ENCODE results near the gene GOLGA8N.
"Not testable (repeated sequence)": the region's sequence is repeated elsewhere in the genome, so short reads cannot be mapped to it uniquely, and the experiment has no call there.

Gene GOLGA8N

DNA sequence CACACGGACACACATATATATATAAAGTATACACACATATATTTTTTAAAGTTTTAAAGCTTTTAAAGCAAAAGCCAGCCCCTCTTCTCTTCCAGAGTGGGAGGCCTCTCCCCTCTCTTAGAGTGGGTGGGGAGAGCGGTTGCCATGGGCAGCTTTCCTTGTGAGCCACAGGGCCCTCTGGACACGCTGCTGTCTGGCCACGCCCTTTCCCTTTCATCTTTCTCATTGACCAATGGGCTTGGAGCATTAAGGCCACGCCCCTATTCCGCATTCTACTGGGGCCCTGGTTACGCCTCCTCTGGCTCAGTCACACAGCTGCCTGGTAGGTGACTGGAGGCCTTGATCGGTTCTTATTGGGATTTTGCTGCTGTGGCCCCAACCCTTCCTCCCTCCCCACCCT is at the start of gene GOLGA8N:
GOLGA8N (plus strand) TSS at position 306 of the 400 bp plus-strand sequence.
- not testable (repeated sequence) for H3K4me3 ChIP-seq (ENCODE audit: control insufficient read depth, low read depth, low read length); DNase-seq (ENCODE audit: low read depth)

DNA sequence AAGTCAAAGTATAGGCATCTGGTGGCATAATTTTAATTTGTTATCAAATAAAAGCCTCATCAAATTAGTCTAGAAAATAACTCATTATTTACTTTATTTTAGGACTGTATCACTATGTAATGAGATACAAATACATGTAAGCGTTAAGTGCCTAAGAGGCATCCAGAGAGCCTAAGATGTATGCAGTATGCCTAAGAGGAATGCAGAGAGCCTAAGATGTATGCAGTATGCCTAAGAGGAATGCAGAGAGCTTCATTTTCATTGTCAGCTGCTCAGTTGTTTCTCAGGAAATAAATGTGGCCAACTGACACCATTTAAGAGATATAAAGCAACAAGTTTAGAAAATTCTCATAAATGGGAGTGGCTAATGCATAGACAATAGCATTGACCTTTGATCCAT is 49.8 kb upstream of the GOLGA8N start:
- not testable (repeated sequence) for DNase-seq (ENCODE audit: low read depth); H3K4me3 ChIP-seq (ENCODE audit: control insufficient read depth, low read depth, low read length)

DNA sequence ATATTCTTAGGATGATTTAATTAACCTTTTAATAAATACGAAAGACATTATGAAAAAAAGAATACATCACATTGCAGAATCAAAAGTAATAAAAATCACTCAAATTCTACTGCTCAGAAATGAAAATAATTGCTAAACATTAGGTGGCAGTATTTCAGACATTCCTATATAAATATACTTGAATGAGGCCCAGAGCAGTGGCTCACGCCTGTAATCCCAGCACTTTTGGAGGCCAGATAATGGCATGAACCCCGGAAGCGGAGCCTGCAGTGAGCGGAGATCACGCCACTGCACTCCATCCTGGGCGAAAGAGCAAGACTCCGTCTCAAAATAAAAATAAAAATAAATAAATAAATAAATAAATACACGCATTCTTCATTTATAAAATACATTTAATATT is 48.1 kb upstream of the GOLGA8N start:
- DNase-seq (ENCODE audit: low read depth), result not testable (repeated sequence)

DNA sequence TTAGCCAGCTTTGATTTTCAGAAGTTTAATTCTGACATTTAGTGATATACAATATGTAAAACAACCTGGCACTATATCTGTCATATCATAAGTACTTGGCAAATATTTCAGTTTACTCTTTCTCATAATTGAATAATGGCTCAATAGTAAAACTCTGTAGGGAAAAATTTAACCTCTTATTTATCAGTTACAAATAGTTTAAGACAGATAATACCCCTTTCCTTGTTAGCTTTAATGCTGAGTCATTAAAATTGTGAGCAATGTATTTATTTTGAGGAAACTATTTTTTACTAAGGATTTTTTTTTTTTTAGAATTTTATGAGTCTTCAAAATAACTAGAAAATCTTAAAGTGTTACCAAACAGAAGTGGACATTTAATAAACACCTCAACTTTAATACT is 38.7 kb upstream of the GOLGA8N start:
- H3K4me3 ChIP-seq (ENCODE audit: control insufficient read depth, low read depth, low read length); DNase-seq (ENCODE audit: low read depth): not testable (repeated sequence)

More for the DNA sequence above, 48.1 kb upstream of the GOLGA8N start:
- H3K4me3 ChIP-seq (ENCODE audit: control insufficient read depth, low read depth, low read length), result not testable (repeated sequence)

DNA sequence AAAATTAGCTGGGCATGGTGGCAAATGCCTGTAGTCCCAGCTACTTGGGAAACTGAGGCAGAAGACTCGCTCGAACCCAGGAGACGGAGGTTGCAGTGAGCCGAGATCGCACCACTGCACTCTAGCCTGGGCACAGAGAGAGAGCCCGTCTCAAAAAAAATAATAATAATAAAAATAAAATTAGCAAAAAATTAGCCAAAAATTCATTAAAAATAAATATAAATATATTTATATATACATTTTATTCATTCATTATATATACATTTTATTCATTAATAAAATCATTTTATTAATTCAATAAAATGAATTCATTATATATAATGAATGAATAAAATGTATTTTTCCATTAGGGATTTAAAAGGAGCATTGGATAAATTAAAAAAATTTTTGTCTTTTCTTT is 31.1 kb upstream of the GOLGA8N start:
- not testable (repeated sequence) for DNase-seq (ENCODE audit: low read depth); H3K4me3 ChIP-seq (ENCODE audit: control insufficient read depth, low read depth, low read length)

DNA sequence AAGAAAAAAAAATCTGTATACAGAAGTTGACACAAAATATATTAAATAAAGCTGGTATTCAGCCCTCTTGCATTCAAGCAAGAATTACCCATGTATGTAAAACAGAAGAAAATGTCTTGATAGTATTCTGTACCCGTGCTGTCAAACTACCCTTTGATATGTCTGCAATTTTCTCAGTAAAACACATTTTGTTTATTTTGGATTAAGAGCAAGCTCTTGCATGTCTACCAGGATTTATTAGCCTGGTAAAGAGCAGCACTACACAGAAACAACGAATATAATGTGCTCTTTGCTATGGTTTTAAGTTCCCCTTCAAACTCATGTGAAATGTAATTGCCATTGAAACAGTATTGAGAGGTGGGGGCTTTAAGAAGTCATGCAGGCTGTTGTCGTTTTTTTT is 24.3 kb upstream of the GOLGA8N start:
- DNase-seq (ENCODE audit: low read depth); H3K4me3 ChIP-seq (ENCODE audit: control insufficient read depth, low read depth, low read length): not testable (repeated sequence)

- not testable (repeated sequence) for DNase-seq (ENCODE audit: low read depth); H3K4me3 ChIP-seq (ENCODE audit: control insufficient read depth, low read depth, low read length)
Measured at GRCh38 chr15:32578482-32578881, 14.8 kb upstream of the GOLGA8N start.

DNA sequence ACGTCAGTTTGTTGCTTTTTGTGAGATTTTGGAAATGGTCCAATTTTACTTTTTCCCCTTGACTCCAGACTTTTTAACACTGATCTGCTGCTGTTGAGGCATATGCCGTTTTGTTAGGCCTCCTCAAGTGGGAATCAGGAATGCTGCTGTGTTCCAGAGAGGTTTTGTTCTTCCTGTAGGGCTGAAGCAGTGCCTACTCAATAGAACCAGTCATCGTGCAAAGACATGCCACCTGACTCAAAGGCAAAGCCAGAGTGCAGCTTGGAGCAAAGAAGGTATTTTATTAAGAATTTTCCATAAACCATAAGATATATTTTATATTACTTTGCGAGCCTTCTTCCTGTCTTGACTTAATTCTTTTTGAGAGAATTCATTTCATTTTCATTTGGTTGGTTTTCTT is 7.4 kb upstream of the GOLGA8N start:
- not testable (repeated sequence) for DNase-seq (ENCODE audit: low read depth); H3K4me3 ChIP-seq (ENCODE audit: control insufficient read depth, low read depth, low read length)

- DNase-seq (ENCODE audit: low read depth); H3K4me3 ChIP-seq (ENCODE audit: control insufficient read depth, low read depth, low read length): not testable (repeated sequence)
Measured at GRCh38 chr15:32609518-32609917, 16.3 kb downstream of the GOLGA8N start.

GRCh38 chr15:32610719-32611118 is 17.5 kb downstream of the GOLGA8N start:
- peak; percentile 63 for DNase-seq (ENCODE audit: low read depth)
- not testable (repeated sequence) for H3K4me3 ChIP-seq (ENCODE audit: control insufficient read depth, low read depth, low read length)
- peak; percentile 18 for TF ChIP-seq CTCF (conservative IDR thresholded peaks at IDR 0.05; ENCODE audit: control insufficient read depth, insufficient read depth, low read depth, low read length)

GRCh38 chr15:32614712-32615050 is 21.4 kb downstream of the GOLGA8N start:
- H3K4me3 ChIP-seq (ENCODE audit: control insufficient read depth, low read depth, low read length), result peak overlapping the region; percentile 50
- not testable (repeated sequence) for DNase-seq (ENCODE audit: low read depth)

DNA sequence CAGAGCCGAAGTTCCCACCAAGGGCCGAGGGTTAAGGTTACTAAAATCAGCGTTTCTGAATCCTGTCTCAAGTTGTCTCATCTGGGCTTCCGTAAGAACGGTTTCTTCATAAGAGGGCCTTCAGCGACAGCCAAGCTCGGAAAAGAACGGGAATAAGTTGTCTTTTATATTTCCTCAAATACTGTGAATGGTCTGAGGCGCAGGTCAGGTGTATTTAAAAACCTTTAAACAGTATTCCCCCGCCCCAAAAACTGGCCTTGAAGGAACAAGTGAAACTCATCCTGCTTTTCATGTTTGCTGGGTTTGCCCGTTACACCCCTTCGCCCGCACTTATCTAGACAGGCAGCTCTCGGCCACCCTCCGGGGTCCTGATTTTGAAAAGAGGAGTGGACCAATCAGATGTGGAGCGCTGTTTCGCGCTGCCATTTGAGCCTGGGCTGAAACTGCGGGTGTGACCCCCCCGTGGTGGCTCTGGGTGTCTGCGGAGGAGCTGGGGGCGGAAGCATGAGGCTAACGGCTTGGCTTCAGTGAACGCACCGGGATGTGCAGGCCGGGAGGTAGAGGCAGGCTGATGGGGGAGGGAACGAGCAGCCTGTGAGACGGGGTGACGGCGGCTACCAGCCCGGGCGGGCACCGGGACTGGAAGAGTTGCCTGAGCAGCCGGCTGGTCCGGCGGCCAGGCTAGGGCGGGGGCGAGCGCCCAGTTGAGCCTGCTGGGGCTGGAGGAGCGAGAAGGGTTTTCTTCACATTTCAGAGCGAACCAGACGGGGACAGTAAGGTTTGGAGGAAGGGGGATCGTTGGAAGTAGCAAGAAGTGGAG is 22.0 kb downstream of the GOLGA8N start, which contains the start of gene ARHGAP11A:
ARHGAP11A (plus strand) TSS at position 454 of the 820 bp plus-strand sequence. CDS start 708 bp downstream, outside the sequence.
- DNase-seq (ENCODE audit: low read depth), result peak; percentile 95
- H3K4me3 ChIP-seq (ENCODE audit: control insufficient read depth, low read depth, low read length), result peak within 1 kb of the TSS; percentile 66

DNA sequence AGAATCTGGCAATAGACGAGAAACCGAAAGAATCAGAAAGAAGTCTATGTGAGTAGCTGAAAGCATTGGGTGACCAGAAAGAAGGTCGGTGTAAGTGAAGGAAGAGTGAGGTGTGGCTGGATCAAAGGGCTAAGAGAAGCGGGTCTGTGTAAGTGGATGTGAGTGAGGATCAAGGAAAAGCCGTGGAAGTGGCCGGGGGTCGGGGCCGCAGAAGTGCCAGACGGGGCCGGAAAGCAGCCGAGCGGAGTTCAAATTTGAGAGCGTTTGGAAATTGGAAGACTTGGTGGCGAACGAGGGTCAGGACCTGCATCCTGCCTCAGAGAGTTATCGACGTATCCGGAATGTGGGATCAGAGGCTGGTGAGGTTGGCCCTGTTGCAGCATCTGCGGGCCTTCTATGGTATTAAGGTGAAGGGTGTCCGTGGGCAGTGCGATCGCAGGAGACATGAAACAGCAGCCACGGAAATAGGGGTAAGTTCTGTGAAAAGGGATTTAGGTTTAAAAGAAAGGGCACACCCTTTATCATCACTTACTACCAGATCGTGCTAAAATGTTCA is 22.7 kb downstream of the GOLGA8N start:
- DNase-seq (ENCODE audit: low read depth), result peak; percentile 16
- H3K4me3 ChIP-seq (ENCODE audit: control insufficient read depth, low read depth, low read length), result peak overlapping the region; percentile 50
